NCI-H345 treated with DMSO at 0.1 percent for 48 hours (cell line): Measurements from ENCODE around the gene PCDHGB4.
"Not testable (repeated sequence)": the region's sequence is repeated elsewhere in the genome, so short reads cannot be mapped to it uniquely, and the experiment has no call there.

ENCODE experiments used
- DNase-seq: peaks from one replicate; lab custom pipeline; 2025; ENCODE audit not compliant: unreplicated experiment; lab: John Stamatoyannopoulos, UW

PCDHGB4 gene

DNA sequence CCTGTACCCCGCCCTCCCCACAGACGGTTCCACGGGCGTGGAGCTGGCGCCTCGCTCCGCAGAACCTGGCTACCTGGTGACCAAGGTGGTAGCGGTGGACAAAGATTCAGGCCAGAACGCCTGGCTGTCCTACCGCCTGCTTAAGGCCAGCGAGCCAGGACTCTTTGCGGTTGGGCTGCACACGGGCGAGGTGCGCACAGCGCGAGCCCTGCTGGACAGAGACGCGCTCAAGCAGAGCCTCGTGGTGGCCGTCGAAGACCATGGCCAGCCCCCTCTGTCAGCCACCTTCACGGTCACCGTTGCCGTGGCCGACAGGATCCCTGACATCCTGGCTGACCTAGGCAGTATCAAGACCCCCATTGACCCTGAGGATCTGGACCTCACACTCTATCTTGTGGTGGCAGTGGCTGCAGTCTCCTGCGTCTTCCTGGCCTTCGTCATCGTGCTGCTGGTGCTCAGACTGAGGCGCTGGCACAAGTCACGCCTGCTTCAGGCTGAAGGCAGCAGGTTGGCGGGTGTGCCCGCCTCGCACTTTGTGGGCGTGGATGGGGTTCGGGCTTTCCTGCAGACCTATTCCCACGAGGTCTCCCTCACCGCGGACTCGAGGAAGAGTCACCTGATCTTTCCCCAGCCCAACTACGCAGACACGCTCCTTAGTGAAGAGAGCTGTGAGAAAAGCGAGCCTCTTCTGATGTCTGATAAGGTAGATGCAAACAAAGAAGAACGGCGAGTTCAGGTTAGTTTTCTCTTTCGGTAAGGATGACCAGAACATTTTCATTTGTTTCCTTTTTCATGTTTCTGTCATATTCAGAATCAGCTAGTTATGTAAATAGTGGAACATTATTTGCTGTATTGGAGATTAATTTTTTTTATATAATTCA lies 21.2 kb upstream of the PCDHGB4 start:
- no peak for DNase-seq

- no peak for DNase-seq
Observed at GRCh38 chr5:141369994-141370848, 17.3 kb upstream of the PCDHGB4 start, which contains the start of gene PCDHGB3. TSS of gene PCDHGB3 (plus strand) at chr5:141370242. CDS start at chr5:141370395, 153 bp downstream.

DNA sequence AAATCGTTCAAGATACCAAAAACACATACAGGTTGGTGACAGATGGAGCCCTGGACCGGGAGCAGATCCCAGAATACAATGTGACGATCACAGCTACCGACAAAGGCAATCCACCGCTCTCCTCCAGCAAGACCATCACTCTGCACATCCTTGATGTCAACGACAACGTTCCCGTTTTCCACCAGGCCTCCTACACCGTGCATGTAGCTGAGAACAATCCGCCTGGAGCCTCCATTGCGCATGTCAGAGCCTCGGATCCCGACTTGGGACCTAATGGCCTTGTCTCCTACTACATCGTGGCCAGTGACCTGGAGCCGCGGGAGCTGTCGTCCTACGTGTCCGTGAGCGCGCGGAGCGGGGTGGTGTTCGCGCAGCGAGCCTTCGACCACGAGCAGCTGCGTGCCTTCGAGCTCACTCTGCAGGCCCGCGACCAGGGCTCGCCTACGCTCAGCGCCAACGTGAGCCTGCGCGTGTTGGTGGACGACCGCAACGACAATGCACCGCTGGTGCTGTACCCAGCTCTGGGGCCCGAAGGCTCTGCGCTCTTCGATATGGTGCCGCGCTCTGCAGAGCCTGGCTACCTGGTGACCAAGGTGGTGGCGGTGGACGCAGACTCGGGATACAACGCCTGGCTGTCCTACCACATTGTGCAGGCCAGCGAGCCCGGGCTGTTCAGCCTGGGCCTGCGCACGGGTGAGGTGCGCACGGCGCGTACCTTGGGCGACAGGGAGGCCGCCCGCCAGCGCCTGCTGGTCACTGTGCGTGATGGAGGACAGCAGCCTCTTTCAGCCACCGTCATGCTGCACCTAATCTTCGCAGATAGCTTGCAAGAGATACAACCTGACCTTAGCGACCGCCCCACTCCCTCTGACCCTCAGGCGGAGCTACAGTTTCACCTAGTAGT lies 15.7 kb upstream of the PCDHGB4 start:
- no peak for DNase-seq

DNA sequence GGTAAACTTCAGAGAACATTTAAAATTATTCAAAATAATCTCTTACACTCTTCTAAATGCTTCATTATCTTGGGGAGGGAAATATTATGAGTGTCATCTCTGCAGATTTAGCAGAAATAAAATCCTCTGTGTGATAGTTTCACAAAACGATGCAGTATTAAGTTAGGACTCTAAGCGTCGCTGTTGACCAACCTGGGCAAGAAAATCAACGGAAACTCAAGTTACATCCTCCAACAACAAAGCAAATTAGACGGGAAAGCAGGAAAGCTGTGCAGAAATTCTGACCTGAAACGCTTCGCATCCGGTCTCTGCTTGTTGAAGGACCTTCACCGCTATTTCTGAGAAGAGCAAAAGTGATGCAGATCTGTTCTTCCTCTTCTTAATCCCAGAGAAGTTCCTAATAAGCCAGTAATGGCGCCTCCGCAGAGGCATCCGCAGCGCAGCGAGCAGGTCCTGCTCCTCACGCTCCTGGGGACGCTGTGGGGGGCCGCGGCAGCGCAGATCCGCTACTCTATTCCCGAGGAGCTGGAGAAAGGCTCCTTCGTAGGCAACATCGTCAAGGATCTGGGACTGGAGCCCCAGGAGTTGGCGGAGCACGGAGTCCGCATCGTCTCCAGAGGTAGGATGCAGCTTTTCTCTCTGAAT lies 13.7 kb upstream of the PCDHGB4 start, which contains the start of gene PCDHGA6:
PCDHGA6 (plus strand) TSS at position 219 of the 645 bp plus-strand sequence; CDS start at position 412, 193 bp downstream.
- no peak for DNase-seq

DNA sequence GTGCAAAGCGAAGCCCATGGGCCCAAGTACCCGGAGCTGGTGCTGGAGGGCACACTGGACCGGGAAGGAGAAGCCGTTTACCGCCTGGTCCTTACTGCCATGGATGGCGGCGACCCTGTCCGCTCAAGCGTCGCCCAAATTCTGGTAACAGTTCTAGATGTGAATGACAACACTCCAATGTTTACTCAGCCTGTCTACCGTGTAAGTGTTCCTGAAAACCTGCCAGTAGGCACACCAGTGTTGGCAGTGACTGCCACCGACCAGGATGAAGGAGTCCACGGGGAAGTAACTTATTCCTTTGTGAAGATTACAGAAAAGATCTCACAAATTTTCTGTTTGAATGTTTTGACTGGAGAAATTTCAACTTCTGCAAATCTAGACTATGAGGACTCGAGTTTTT lies 12.9 kb upstream of the PCDHGB4 start:
- DNase-seq = no peak

DNA sequence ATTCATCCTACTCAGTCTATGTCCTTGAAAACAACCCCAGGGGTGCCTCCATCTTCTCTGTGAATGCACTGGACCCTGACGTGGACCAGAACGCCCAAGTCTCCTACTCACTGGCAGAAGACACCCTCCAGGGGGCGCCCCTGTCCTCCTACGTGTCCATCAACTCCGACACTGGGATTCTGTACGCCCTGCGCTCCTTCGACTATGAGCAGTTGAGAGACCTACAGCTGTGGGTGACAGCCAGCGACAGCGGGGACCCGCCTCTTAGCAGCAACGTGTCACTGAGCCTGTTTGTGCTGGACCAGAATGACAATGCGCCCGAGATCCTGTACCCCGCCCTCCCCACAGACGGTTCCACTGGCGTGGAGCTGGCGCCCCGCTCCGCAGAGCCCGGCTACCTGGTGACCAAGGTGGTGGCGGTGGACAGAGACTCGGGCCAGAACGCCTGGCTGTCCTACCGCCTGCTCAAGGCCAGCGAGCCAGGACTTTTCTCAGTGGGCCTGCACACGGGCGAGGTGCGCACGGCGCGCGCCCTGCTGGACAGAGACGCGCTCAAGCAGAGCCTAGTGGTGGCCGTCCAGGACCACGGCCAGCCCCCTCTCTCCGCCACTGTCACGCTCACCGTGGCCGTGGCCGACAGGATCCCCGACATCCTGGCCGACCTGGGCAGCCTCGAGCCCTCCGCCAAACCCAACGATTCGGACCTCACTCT lies 11.9 kb upstream of the PCDHGB4 start:
- not testable (repeated sequence) for DNase-seq

DNA sequence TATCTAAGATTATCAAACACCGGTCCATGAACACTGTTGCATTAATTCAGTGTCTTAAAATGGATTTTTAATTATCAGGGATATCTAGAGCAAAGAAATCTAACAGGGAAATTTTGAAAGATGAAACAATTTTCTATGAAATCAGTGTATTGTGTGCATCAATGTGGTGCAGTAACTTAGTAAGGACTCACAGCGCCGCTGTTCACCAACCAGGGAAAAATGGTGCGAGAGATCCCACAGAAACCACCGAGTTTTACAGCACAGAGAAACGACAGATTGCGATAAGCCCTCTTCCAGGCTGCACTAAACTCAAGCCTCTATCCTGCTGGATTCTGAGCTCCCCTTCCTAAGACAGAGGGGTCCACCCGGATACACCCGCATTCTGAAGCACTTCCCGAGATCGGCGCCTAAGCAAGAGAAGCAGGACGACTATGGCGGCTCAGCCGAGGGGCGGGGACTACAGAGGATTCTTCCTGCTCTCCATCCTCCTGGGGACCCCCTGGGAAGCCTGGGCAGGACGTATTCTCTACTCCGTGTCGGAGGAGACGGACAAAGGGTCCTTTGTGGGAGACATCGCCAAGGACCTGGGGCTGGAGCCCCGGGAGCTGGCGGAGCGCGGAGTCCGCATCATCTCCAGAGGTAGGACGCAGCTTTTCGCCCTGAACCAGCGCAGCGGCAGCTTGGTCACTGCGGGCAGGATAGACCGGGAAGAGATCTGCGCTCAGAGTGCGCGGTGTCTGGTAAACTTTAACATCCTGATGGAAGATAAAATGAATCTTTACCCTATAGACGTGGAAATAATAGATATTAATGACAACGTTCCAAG lies 4.8 kb upstream of the PCDHGB4 start, which contains the start of gene PCDHGA7:
PCDHGA7 (plus strand) TSS at position 274 of the 826 bp plus-strand sequence; CDS start at position 432, 158 bp downstream.
- no peak for DNase-seq

DNA sequence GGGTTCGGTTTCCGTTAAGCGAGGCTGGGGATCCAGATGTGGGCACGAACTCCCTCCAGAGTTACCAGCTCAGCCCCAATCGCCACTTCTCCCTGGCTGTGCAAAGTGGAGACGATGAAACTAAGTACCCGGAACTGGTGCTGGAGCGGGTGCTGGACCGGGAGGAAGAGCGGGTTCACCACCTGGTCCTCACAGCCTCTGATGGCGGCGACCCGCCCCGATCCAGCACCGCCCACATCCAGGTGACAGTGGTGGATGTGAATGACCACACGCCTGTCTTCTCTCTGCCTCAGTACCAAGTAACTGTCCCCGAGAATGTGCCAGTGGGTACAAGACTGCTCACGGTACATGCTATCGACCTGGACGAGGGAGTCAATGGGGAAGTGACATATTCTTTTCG lies 4.2 kb upstream of the PCDHGB4 start:
- no peak for DNase-seq

DNA sequence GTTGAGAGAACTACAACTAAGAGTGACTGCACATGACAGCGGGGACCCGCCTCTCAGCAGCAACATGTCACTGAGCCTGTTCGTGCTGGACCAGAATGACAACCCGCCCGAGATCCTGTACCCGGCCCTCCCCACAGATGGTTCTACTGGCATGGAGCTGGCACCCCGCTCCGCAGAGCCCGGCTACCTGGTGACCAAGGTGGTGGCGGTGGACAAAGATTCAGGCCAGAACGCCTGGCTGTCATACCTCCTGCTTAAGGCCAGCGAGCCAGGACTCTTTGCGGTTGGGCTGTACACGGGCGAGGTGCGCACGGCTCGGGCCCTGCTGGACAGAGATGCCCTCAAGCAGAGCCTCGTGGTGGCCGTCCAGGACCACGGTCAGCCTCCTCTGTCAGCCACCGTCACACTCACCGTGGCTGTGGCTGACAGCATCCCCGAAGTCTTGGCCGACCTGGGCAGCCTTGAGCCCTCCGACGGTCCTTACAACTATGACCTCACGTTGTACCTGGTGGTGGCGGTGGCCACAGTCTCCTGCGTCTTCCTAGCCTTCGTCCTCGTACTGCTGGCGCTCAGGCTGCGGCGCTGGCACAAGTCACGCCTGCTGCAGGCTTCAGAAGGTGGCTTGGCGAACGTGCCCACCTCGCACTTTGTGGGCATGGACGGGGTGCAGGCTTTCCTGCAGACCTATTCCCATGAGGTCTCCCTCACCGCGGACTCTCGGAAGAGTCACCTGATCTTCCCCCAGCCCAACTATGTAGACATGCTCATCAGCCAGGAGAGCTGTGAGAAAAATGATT lies 2.8 kb upstream of the PCDHGB4 start:
- no peak for DNase-seq

GRCh38 chr5:141388661-141389060 lies 1.2 kb downstream of the PCDHGB4 start:
- no peak for DNase-seq

- DNase-seq = no peak
Observed at GRCh38 chr5:141389153-141390042, 1.9 kb downstream of the PCDHGB4 start.

DNA sequence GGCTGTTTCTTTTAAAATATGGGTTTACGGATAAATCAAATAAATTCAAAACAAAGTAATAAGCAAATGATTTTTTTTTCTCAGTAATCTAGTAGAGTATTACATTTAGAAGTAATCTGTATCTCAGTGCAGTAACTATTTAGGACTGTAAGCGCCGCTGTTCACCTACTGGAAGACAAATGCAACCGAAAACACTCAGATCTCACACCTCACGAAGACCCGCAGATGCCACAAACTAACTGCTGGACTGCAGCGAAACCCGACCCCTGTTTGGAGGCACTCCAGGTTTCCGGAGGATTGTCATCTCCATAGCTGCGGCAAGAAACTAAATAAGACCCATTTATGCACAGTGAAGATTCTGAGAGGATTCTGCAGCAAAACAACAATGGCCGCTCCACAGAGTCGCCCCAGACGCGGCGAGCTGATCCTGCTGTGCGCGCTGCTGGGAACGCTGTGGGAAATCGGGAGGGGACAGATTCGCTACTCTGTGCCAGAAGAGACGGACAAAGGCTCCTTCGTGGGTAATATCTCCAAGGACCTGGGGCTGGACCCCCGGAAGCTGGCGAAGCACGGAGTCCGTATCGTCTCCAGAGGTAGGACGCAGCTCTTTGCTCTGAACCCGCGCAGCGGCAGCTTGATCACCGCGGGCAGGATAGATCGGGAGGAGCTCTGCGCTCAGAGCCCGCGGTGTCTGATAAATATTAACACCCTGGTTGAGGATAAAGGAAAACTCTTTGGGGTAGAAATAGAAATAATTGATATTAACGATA lies 5.1 kb downstream of the PCDHGB4 start, which contains the start of gene PCDHGA8:
PCDHGA8 (plus strand) TSS at position 205 of the 770 bp plus-strand sequence; CDS start at position 386, 181 bp downstream.
- no peak for DNase-seq

- DNase-seq = no peak
Observed at GRCh38 chr5:141393267-141393666, 5.8 kb downstream of the PCDHGB4 start.

DNA sequence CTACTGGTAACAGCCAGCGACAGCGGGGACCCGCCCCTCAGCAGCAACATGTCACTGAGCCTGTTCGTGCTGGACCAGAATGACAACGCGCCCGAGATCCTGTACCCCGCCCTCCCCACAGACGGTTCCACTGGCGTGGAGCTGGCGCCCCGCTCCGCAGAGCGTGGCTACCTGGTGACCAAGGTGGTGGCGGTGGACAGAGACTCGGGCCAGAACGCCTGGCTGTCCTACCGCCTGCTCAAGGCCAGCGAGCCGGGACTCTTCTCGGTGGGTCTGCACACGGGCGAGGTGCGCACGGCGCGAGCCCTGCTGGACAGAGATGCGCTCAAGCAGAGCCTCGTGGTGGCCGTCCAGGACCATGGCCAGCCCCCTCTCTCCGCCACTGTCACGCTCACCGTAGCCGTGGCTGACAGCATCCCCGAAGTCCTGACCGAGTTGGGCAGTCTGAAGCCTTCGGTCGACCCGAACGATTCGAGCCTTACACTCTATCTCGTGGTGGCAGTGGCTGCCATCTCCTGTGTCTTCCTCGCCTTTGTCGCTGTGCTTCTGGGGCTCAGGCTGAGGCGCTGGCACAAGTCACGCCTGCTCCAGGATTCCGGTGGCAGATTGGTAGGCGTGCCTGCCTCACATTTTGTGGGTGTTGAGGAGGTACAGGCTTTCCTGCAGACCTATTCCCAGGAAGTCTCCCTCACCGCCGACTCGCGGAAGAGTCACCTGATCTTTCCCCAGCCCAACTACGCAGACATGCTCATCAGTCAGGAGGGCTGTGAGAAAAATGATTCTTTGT lies 7.1 kb downstream of the PCDHGB4 start:
- DNase-seq = not testable (repeated sequence)
